ENCODE results near the gene TIGD6. TPM values are rescaled to one million over a fixed set of nuclear protein-coding genes. Genes with fewer than 3 reads are reported as not detected.

TIGD6 gene
- total and polyA plus RNA-seq, 9 of the 15 experiments (the other 6 are each of a cell fraction or from before 2014, with no cell fraction given): 1.8 to 6.3 (median 3.9) TPM

DNA sequence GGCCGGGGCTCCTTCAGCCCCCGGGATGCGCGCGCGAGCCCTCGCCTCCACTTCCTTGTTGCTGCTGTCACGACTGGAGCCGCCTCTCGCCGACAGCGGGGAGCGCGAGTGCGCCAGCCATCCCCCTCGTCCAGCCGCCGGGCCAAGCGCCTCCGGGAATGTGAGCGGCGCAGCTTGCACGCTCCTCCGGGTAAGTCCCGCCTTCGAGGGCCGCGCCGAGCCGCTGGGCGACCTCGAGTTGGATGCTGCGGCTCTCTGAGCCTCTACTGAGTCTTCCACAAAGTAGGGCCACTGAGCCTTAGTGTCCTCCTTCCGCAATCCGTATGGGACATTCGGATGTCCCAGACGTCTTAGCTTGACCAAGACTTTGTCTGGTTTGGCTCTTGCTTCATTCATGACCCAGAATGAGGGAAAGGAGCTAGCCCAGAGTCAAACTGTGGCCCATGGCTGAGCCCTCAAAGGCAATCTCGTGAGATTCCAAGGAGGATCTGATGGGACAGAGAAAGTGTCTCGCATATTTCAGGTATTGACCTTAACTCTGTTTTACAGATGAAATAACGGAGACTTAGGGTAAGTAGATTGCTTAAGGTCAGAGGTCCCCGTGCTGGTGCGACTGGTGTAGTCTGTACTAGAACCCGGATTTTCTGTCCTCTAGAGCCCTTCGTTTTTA is 671 bp upstream of the TIGD6 start (continued):
- TF ChIP-seq MAFG (tag; conservative IDR thresholded peaks at IDR 0.05): no peak
- TF ChIP-seq, protein P1, sequence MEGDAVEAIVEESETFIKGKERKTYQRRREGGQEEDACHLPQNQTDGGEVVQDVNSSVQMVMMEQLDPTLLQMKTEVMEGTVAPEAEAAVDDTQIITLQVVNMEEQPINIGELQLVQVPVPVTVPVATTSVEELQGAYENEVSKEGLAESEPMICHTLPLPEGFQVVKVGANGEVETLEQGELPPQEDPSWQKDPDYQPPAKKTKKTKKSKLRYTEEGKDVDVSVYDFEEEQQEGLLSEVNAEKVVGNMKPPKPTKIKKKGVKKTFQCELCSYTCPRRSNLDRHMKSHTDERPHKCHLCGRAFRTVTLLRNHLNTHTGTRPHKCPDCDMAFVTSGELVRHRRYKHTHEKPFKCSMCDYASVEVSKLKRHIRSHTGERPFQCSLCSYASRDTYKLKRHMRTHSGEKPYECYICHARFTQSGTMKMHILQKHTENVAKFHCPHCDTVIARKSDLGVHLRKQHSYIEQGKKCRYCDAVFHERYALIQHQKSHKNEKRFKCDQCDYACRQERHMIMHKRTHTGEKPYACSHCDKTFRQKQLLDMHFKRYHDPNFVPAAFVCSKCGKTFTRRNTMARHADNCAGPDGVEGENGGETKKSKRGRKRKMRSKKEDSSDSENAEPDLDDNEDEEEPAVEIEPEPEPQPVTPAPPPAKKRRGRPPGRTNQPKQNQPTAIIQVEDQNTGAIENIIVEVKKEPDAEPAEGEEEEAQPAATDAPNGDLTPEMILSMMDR (IDR thresholded peaks at IDR 0.05 in 2 of 3, conservative IDR thresholded peaks at IDR 0.05 in 1 of 3; ENCODE audit: insufficient read depth in 2 of 3, low read depth in 1 of 3, low read length in 3 of 3): no peak
- TF ChIP-seq, protein P2, sequence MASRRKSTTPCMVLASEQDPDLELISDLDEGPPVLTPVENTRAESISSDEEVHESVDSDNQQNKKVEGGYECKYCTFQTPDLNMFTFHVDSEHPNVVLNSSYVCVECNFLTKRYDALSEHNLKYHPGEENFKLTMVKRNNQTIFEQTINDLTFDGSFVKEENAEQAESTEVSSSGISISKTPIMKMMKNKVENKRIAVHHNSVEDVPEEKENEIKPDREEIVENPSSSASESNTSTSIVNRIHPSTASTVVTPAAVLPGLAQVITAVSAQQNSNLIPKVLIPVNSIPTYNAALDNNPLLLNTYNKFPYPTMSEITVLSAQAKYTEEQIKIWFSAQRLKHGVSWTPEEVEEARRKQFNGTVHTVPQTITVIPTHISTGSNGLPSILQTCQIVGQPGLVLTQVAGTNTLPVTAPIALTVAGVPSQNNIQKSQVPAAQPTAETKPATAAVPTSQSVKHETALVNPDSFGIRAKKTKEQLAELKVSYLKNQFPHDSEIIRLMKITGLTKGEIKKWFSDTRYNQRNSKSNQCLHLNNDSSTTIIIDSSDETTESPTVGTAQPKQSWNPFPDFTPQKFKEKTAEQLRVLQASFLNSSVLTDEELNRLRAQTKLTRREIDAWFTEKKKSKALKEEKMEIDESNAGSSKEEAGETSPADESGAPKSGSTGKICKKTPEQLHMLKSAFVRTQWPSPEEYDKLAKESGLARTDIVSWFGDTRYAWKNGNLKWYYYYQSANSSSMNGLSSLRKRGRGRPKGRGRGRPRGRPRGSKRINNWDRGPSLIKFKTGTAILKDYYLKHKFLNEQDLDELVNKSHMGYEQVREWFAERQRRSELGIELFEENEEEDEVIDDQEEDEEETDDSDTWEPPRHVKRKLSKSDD (conservative IDR thresholded peaks at IDR 0.05; ENCODE audit: low read length): 0 out of 2 replicates have a peak, but pooled peaks have one; percentile 11
- TF ChIP-seq ARID2 (IDR thresholded peaks at IDR 0.05): no peak
- TF ChIP-seq KDM1A (IDR thresholded peaks at IDR 0.05): peak in 1 of 2 experiments; percentile 56; a peak in 1 of 4 replicates
- peak; percentile 78 for TF ChIP-seq ARHGAP35 (IDR thresholded peaks at IDR 0.05; ENCODE audit: partially characterized antibody)
- no peak for TF ChIP-seq ZNF707 (CRISPR knock-in tag; conservative IDR thresholded peaks at IDR 0.05)
- no peak for TF ChIP-seq ZNF717 (CRISPR knock-in tag; IDR thresholded peaks at IDR 0.05)
- no peak for TF ChIP-seq ASH1L (IDR thresholded peaks at IDR 0.05; ENCODE audit: borderline replicate concordance, low read depth, partially characterized antibody)
- 0 out of 2 replicates have a peak, but pooled peaks have one; percentile 13 for TF ChIP-seq RB1 (IDR thresholded peaks at IDR 0.05; ENCODE audit: low read depth)
- no peak for TF ChIP-seq ATF1 (CRISPR knock-in tag; IDR thresholded peaks at IDR 0.05)
- TF ChIP-seq ATF1 (tag; IDR thresholded peaks at IDR 0.05): no peak
- no peak for TF ChIP-seq ZNF212 (CRISPR knock-in tag; IDR thresholded peaks at IDR 0.05)
- TF ChIP-seq SIX5 (IDR thresholded peaks at IDR 0.05; ENCODE audit: borderline replicate concordance in 1 of 2, insufficient read depth in 1 of 2, low read depth in 1 of 2, low read length in 2 of 2): no peak
- TF ChIP-seq LARP7 (IDR thresholded peaks at IDR 0.05): no peak
- TF ChIP-seq MAZ (CRISPR knock-in tag; conservative IDR thresholded peaks at IDR 0.05 in 1 of 2, IDR thresholded peaks at IDR 0.05 in 1 of 2): no peak
- TF ChIP-seq, protein P3, sequence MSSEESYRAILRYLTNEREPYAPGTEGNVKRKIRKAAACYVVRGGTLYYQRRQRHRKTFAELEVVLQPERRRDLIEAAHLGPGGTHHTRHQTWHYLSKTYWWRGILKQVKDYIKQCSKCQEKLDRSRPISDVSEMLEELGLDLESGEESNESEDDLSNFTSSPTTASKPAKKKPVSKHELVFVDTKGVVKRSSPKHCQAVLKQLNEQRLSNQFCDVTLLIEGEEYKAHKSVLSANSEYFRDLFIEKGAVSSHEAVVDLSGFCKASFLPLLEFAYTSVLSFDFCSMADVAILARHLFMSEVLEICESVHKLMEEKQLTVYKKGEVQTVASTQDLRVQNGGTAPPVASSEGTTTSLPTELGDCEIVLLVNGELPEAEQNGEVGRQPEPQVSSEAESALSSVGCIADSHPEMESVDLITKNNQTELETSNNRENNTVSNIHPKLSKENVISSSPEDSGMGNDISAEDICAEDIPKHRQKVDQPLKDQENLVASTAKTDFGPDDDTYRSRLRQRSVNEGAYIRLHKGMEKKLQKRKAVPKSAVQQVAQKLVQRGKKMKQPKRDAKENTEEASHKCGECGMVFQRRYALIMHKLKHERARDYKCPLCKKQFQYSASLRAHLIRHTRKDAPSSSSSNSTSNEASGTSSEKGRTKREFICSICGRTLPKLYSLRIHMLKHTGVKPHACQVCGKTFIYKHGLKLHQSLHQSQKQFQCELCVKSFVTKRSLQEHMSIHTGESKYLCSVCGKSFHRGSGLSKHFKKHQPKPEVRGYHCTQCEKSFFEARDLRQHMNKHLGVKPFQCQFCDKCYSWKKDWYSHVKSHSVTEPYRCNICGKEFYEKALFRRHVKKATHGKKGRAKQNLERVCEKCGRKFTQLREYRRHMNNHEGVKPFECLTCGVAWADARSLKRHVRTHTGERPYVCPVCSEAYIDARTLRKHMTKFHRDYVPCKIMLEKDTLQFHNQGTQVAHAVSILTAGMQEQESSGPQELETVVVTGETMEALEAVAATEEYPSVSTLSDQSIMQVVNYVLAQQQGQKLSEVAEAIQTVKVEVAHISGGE (CRISPR knock-in tag; IDR thresholded peaks at IDR 0.05): no peak
- TF ChIP-seq SMARCB1 (IDR thresholded peaks at IDR 0.05; ENCODE audit: insufficient read length, low read depth): no peak
- no peak for TF ChIP-seq SIRT6 (IDR thresholded peaks at IDR 0.05; ENCODE audit: low read depth, low read length)
- TF ChIP-seq CBFB (CRISPR knock-in tag; IDR thresholded peaks at IDR 0.05): no peak
- no peak for TF ChIP-seq PYGO2 (tag; IDR thresholded peaks at IDR 0.05)
